K562 (cell line): Measurements from ENCODE around the gene PCED1B. TPM values are rescaled to one million over a fixed set of nuclear protein-coding genes. Genes with fewer than 3 reads are reported as not detected.

Experiments used
- ATAC-seq: fragments of 200-7000 bp; cut with Tn5 transposase; 3 replicates; pipeline ENCODE4 v1.9.1; 2020; ENCODE audit warnings: moderate library complexity
- BruUV-seq: library from RNA; stranded (reverse); fragments of 400-500 nt; replicated peaks from 2 replicates; lab custom pipeline; 2021; lab: Mats Ljungman, UMichigan
- CTCF ChIA-PET: fragments of 300-600 bp; formaldehyde crosslinking; extraction: SDS; loops from one replicate; lab custom pipeline; 2021; ENCODE audit warnings: low intra/inter-chr PET ratio; lab: Yijun Ruan, JAX
- POLR2A ChIA-PET: fragments of 300-600, 350-650 bp; sonication (Branson Sonifier 250); formaldehyde crosslinking; extraction: SDS; loops from one replicate; lab custom pipeline; 2021; ENCODE audit warnings: antibody characterized with exemption, inconsistent platforms; lab: Yijun Ruan, JAX
- DNase-seq, 4 experiments: peaks; one replicate each; pipeline versions ENCODE4 v3.0.0 to v3.0.0-alpha.2; 2011 to 2018; ENCODE audit warnings: low spot score in 3 of 4, mixed read lengths in 3 of 4; ENCODE audit errors: extremely low read depth in 1 of 4
- FAIRE-seq: peaks from 2 replicates; lab custom pipeline; 2011; peaks lifted over from hg19 to GRCh38; lab: Jason Lieb, UNC
- H2AFZ ChIP-seq: 2 replicates; pipeline ENCODE4 v1.6.0; 2011; ENCODE audit warnings: low read depth, low read length, control low read depth, inconsistent platforms
- H3K27ac ChIP-seq: fragments of 200-600 bp; 3 replicates; pipeline ENCODE4 v1.8.0; 2011; ENCODE audit warnings: low read depth, mild to moderate bottlenecking, control low read depth, inconsistent platforms, low read length, moderate library complexity, mixed read lengths; ENCODE audit errors: extremely low read depth
- H3K27me3 ChIP-seq, 2 experiments: fragments of 300-600 bp in 1 of 2; 2 replicates in 1 of 2; 3 replicates in 1 of 2; pipeline versions ENCODE4 v1.6.0 to v1.8.0; 2011; ENCODE audit warnings: inconsistent platforms in 2 of 2, low read length in 2 of 2, mild to moderate bottlenecking in 1 of 2, mixed read lengths in 1 of 2, moderate library complexity in 1 of 2; ENCODE audit not compliant: control insufficient read depth in 2 of 2, insufficient read depth in 2 of 2
- H3K36me3 ChIP-seq: fragments of 300-600 bp; 3 replicates; pipeline ENCODE4 v1.8.0; 2011; ENCODE audit warnings: mild to moderate bottlenecking, low read length, inconsistent platforms; ENCODE audit not compliant: control insufficient read depth, insufficient read depth
- H3K4me1 ChIP-seq, 2 experiments: fragments of 200-600 bp in 1 of 2; replicated peaks in 1 of 2; 2 replicates in 1 of 2; 3 replicates in 1 of 2; pipeline versions ENCODE4 v1.5.1 to v1.8.0; 2011; ENCODE audit warnings: inconsistent platforms in 2 of 2, low read length in 2 of 2, mild to moderate bottlenecking in 1 of 2, mixed read lengths in 1 of 2, moderate library complexity in 1 of 2; ENCODE audit not compliant: control insufficient read depth in 2 of 2, insufficient read depth in 2 of 2
- H3K4me2 ChIP-seq: 2 replicates; pipeline ENCODE4 v1.6.1; 2011; ENCODE audit warnings: low read length, control low read depth, inconsistent platforms, mixed read lengths; ENCODE audit not compliant: insufficient read depth
- H3K4me3 ChIP-seq: fragments of 200-600 bp; sonication (generic), shearing (Covaris generic); 2 replicates; pipeline ENCODE4 v1.5.1; 2016; ENCODE audit warnings: control low read depth, inconsistent platforms
- H3K79me2 ChIP-seq: fragments of 200-600 bp; 3 replicates; pipeline ENCODE4 v1.8.0; 2011; ENCODE audit warnings: low read length, inconsistent platforms; ENCODE audit not compliant: control insufficient read depth, insufficient read depth
- H3K9ac ChIP-seq, 2 experiments: 2 replicates each; pipeline versions ENCODE4 v1.6.0 to v1.6.1; 2011; ENCODE audit warnings: low read depth in 2 of 2, low read length in 2 of 2, control low read depth in 1 of 2, inconsistent platforms in 1 of 2, mild to moderate bottlenecking in 1 of 2, mixed read lengths in 1 of 2; ENCODE audit not compliant: insufficient read depth in 1 of 2
- H3K9me1 ChIP-seq: one replicate; pipeline ENCODE4 v1.6.0; 2011; ENCODE audit warnings: inconsistent platforms, mild to moderate bottlenecking, low read length, moderate library complexity; ENCODE audit not compliant: control insufficient read depth, insufficient read depth
- H3K9me3 ChIP-seq: replicated peaks from 2 replicates; pipeline ENCODE4 v1.5.1; 2011; ENCODE audit warnings: low read depth, low read length, inconsistent platforms; ENCODE audit not compliant: control insufficient read depth, insufficient read depth
- H4K20me1 ChIP-seq: replicated peaks from 2 replicates; pipeline ENCODE4 v1.6.1; 2011; ENCODE audit warnings: low read length, inconsistent platforms, mixed read lengths; ENCODE audit not compliant: control insufficient read depth, insufficient read depth
- GABPB1 ChIP-seq: sonication (generic); formaldehyde crosslinking; IDR thresholded peaks from 2 replicates; pipeline ENCODE4 v1.8.0; 2022; ENCODE audit warnings: mild to moderate bottlenecking, missing genetic modification reagents
- GTF2A2 ChIP-seq: IDR thresholded peaks from 2 replicates; pipeline ENCODE4 v1.6.1; 2016; ENCODE audit warnings: mild to moderate bottlenecking, missing genetic modification characterization, missing compliant biosample characterization
- LEF1 ChIP-seq: fragments of 450-650 bp; IDR thresholded peaks from 2 replicates; pipeline ENCODE4 v1.6.1; 2016; ENCODE audit warnings: mild to moderate bottlenecking
- MED1 ChIP-seq: sonication (generic); formaldehyde crosslinking; IDR thresholded peaks from 2 replicates; pipeline ENCODE4 v1.8.1; 2023; ENCODE audit warnings: missing genetic modification reagents, borderline replicate concordance
- MITF ChIP-seq: IDR thresholded peaks from 2 replicates; pipeline ENCODE4 v1.6.1; 2014; ENCODE audit warnings: antibody characterized with exemption
- PTBP1 ChIP-seq: fragments of 200-400 bp; formaldehyde crosslinking; IDR thresholded peaks from 2 replicates; pipeline ENCODE4 v1.6.1; 2017; ENCODE audit warnings: low read depth, low read length
- TCF15 ChIP-seq: fragments of 250-450 bp; sonication (Bioruptor Pico); IDR thresholded peaks from 2 replicates; pipeline ENCODE4 v1.8.0; 2022; ENCODE audit warnings: moderate library complexity, mild to moderate bottlenecking, inconsistent platforms
- ZNF707 ChIP-seq: fragments of 250-450 bp; sonication (Bioruptor Pico); conservative IDR thresholded peaks from 2 replicates; pipeline ENCODE4 v1.8.0; 2022; ENCODE audit warnings: inconsistent platforms, mild to moderate bottlenecking, moderate library complexity
- WGBS: fragments of 100-300 bp; shearing (Covaris generic); methylation state at CpG from one replicate; pipeline ENCODE4 v1.1.6; 2016; ENCODE audit warnings: low coverage, mixed read lengths; ENCODE audit not compliant: insufficient coverage; ENCODE audit errors: missing lambda C conversion rate; 5-methylcytosine and 5-hydroxymethylcytosine counted together
- in situ Hi-C: fragments of 300-500 bp; cut with MboI; formaldehyde crosslinking; loops from 4 replicates; pipeline ENCODE4 v1.15.0; 2018; ENCODE audit warnings: inconsistent platforms, mixed read lengths
- intact Hi-C: fragments of 100-400 bp; cut with micrococcal nuclease; formaldehyde crosslinking; loops from 2 replicates; pipeline ENCODE4 v1.14.2; 2022
- polyA plus RNA-seq, 8 experiments: library from polyadenylated mRNA; depleted of rRNA in 4 of 8; stranded (reverse) in 5 of 8; unstranded in 3 of 8; fragments of >200 nt; fragmentation: Nextera tagmentation in 2 of 8; fragmentation: Illumina TruSeq in 1 of 8; extraction: Ambion mirVana in 2 of 8; extraction: Trizol in 1 of 8; gene quantifications; 2 replicates each; pipeline versions ENCODE4 v1.2.1 to v1.2.3, GENCODE V29; 2011 to 2014; ENCODE audit warnings: inconsistent platforms in 1 of 8, missing spikeins in 1 of 8
- total RNA-seq, 7 experiments: library from RNA; depleted of rRNA in 6 of 7; stranded (reverse); fragments of >200 nt in 6 of 7; fragmentation: Illumina TruSeq in 2 of 7; extraction: Trizol in 2 of 7; gene quantifications; 2 replicates each; pipeline versions ENCODE4 v1.2.1 to v1.2.3, GENCODE V29; 2011 to 2021; ENCODE audit warnings: low replicate concordance in 1 of 7

The PCED1B gene
- total and polyA plus RNA-seq, 9 of the 15 experiments (the other 6 are each of a cell fraction or from before 2014, with no cell fraction given), result 1.2 to 9.3 (median 2.5) TPM

- no peak for TF ChIP-seq LEF1
- no peak for TF ChIP-seq GTF2A2 (tag)
- TF ChIP-seq MITF, result no peak
- no peak for TF ChIP-seq TCF15 (CRISPR knock-in tag)
These were observed 41.7 kb downstream of the PCED1B start (continued) for GRCh38 chr12:47121146-47121545.

- no peaks in the 10 kb centered on the region for H3K79me2 ChIP-seq
- DNase-seq (no peak), FAIRE-seq (no peak), ATAC-seq (no peak)
- no peaks in the 10 kb centered on the region for H3K27me3 ChIP-seq
- no peak overlapping the region for H2AFZ ChIP-seq
- H3K27ac ChIP-seq, result no peak overlapping the region
- BruUV-seq, result no TSS peak
- in situ Hi-C loops, result no loop called here
- H4K20me1 ChIP-seq, result no peaks in the 10 kb centered on the region
- no peaks in the 10 kb centered on the region for H3K36me3 ChIP-seq
- no peak overlapping the region for H3K9ac ChIP-seq
- H3K9me3 ChIP-seq, result no peaks in the 10 kb centered on the region
- TF ChIP-seq ZNF707, result no peak
- TF ChIP-seq GABPB1, result no peak
- no peak for TF ChIP-seq PTBP1
- no peak for TF ChIP-seq MED1
- H3K4me3 ChIP-seq, result no peak overlapping the region
- H3K4me1 ChIP-seq, result no peaks in the 10 kb centered on the region
- no peak overlapping the region for H3K4me2 ChIP-seq
- CTCF ChIA-PET, result no interaction called here
- H3K9me1 ChIP-seq, result no peaks in the 10 kb centered on the region
- POLR2A ChIA-PET, result interaction anchor here (0.9 kb wide), 1 partner anchor 143 kb away, joined by 3 read pairs; no protein-coding TSS in a partner anchor
- WGBS, result 95% methylated on average over 1 of the region's 1 CpG
- intact Hi-C loops, result no loop called here
These were observed 43.2 kb downstream of the PCED1B start for GRCh38 chr12:47122602-47123001.
